CD4-positive, alpha-beta T cell treated with Interleukin-15 for 1 hour (primary cell): ENCODE measurements around the gene PPIF.

Experiments used
- DNase-seq: peaks from one replicate; pipeline ENCODE4 v3.0.0-alpha.2; 2020

PPIF gene

GRCh38 chr10:79387974-79388850 lies 40.9 kb downstream of the PPIF start:
- DNase-seq = peak; percentile 8

DNA sequence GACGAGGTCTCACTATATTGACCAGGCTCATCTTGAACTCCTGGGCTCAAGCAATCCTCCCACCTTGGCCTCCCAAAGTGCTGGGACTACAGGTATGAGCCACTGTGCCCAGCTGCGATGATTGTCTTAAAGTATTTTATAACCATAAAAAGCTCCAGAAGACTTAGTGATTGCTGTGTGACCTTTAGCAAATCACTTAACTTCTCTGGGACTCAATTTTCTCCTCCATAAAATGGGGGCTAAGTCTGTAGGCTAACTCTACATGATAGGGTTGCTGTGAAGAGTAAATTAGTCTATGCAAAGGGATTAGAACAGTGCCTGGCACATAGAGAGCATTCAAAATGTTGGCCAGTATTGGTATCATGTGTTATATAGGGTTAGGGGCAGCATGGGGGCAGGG lies 42.8 kb downstream of the PPIF start:
- DNase-seq = peak; percentile 6

DNA sequence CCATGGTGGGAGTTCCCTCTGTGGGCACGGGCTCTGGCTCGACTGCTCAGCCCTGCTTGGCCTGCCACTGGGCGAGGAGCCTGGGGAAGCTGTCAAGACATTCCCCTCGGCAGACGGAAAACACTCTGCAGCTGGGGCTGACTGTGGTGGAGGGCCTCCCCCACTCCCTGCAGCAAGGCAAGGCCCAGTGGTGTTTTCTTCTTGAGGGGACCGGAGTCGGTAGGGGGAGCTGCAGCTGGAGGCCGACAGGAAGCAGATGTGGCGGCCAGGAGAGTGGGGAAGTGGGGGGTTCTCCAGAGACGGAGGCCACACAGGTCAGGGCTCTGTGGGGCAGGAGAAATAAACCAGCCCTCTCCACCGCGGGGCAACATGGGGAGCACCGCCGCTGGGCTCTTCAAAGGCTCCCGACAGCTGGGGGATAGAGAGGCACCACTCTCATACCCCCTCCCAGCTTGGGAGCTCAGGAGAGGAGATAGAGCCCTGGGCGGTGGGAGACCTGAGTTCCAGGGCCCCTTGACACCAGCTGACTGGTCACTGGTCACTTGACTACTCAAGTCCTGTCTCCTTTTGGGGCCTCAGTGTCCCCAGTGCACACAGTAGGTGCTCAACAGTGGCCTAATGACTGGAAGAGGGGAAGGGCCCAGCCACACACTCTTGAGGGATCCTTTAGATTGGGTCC lies 43.4 kb downstream of the PPIF start:
- peak; percentile 24 for DNase-seq

DNA sequence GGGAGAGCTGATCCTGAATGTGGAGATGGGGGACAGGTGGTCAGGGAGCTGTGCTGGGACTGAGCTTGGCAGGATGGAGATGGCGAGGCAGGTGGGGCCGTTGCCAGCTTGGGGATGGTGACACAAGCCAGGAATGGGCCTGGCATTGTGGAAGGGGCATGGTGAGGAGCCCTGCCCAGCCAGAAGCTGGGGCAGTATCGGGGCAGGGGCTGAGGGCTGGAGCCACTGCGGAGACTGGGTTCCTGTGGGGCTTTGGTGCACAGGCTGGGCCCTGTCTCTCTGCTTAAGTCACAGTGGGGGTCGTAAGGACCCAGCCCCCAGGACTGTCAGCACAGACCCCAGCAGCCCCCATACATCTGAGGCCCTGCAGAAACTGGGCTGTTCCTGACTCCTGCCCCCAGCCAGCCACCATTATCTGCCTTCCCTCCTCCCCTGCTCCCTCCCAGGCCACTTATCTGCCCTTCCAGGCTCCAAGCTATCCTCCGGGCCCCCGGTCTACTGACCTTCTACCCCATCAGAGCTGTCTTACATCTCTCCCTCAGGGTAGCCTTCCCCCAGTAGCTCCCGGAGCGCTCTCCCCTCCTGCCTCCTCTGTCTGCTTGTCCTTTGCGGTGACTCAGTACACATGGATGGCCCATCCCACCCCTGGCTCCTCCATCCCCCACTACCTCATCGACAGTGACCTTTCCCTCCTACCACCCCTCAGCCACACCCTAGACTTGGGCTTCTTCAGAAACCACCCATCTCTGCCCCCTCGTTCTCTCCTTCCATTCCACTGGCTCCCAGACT lies 44.2 kb downstream of the PPIF start:
- DNase-seq = peak; percentile 9

GRCh38 chr10:79392020-79392398 lies 44.7 kb downstream of the PPIF start:
- DNase-seq = no peak

DNA sequence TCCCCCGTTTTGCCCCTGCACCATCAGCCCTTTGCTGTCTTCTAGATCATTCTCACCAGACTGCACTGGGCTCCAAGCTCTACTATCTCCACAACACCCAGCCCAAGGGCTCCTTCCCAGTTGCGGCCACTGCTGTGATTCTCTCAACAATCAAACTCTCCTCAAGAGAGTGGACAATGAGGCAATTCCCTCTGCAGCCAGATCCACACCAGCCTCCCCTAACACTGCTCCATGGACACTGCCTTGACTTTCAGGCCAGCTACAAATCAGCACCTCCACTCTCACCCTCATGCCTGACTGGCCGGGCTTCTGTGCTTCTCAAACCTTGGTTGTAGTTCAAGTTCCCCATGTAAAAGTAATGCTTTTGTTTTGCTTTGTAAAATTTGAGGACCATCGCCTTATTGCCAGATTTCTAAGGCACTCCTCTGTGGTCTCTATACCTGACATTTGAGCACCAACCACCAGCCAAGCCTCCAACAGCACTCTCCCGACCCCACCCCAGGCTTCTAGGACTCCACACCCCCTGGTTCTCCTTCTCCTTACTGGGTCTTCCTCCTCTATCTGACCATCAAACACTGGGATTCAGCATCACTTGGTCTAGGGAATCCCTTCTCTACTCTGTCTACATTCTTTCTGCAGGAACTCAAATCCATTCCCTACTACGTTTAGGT lies 45.4 kb downstream of the PPIF start:
- no peak for DNase-seq

DNA sequence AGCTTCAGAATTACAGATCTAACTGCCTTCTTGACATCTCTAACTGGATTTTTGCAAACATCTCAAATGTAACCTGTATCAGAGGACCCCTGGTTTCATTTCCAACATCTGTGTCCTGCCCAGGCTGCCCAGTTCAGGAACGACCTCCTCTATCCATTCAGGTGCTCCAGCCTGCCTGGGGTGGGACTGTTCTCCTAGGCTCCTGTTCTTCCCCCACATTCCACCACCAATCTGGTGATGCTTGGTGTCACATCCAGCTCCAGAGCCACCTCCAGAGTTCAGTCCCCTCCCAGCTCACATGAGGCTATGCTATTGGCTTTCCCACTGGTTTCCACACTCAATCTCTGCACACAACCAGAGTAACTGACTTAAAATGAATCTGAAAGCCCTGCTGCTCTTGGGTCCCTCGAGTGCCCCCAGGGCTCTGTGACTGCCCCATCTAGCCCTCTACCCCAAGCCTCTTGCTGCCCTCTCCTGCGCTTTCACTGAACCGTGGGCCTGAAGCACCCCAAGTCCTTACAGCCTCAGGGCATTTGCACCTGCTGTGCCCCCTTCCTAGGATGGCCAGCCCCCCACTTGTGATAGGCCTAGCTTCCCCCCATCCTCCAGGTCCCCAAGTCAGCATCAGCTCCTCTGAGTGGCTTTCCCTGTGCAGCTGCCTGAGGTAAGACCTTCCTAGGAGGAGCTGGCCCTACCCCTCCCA lies 46.1 kb downstream of the PPIF start:
- no peak for DNase-seq

DNA sequence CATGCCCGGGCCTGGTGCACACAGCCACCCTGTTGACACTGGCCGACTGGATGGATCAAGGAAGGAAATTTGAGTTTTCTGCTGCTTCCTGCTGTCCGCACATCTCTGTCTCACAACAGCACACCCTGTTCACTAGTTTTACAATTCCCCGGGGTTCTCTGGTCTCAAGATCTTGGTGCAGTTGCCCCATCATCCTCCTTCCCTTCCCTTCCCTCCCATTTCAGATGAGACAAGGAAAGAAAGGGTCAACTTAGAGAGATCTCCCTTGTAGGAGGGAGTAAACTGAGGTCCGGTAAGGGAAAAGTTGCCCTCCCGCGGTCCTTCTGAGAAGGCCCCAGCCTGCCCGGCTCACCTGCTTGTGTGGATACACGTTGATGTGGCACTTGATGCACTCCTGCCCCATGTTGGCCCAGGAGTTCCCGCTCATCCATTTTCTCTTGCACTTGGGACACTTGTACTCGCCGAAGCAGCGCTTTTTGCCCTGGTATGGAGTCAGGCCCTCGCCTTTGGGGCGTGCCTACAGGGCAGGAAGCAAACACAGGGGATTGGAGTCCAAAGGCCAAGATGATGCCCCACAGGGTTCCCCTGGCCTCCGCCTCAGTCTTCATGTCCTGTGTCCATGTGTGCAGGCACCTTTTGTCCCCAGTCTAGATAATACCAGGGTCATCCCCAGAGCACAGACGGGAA lies 46.8 kb downstream of the PPIF start:
- DNase-seq = no peak

GRCh38 chr10:79394664-79395063 lies 47.4 kb downstream of the PPIF start:
- DNase-seq = no peak

DNA sequence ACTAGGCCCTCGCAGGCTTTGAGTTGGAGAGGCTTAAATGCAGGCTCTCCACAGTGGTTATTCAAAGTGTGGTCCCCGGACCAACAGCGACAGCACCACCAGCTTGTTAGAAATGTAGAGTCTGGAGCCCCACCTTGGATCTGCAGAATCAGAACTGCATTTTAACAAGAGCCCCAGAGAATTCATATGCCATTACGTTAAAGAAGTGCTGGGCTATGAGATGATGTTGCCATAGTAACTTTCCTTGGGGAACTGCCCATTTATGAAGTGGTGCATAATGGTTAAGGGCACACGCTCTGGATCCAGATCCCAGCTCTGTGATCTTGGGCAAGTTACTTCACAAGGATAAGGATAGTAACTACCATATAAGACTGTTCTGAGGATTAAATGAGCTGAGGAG lies 49.3 kb downstream of the PPIF start:
- no peak for DNase-seq

- DNase-seq = no peak
Measured at GRCh38 chr10:79397051-79397450, 49.8 kb downstream of the PPIF start.

GRCh38 chr10:79397575-79398303 lies 50.5 kb downstream of the PPIF start:
- no peak for DNase-seq

GRCh38 chr10:79398642-79399041 lies 51.4 kb downstream of the PPIF start:
- DNase-seq = no peak

- no peak for DNase-seq
Measured at GRCh38 chr10:79399223-79399831, 52.1 kb downstream of the PPIF start.

GRCh38 chr10:79400146-79401004 lies 53.1 kb downstream of the PPIF start:
- no peak for DNase-seq

- DNase-seq = no peak
Measured at GRCh38 chr10:79401015-79401921, 54.0 kb downstream of the PPIF start.

- DNase-seq = no peak
Measured at GRCh38 chr10:79402625-79402946, 55.3 kb downstream of the PPIF start.

DNA sequence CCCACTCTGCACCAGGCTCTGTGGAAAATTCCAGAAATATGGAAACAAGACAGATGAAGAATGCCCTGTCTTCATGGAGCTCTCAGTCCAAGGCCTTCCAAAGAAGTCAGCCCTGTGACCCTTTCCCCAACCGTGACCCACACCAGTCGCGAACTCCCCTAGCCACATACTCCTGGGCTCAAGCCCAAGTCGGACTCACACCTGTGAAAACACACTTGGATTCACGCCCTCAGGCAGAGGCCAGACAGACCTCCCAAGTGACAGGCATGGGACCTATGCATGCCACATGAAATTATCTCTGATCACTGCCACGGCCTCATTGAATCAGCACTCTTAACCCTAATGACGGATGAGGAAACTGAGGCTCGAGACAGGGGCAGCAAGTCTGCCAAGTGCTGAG lies 55.7 kb downstream of the PPIF start:
- no peak for DNase-seq
